ENCODE results near the gene PPHLN1.
"Not testable (repeated sequence)": the region's sequence is repeated elsewhere in the genome, so short reads cannot be mapped to it uniquely, and the experiment has no call there.

The PPHLN1 gene

DNA sequence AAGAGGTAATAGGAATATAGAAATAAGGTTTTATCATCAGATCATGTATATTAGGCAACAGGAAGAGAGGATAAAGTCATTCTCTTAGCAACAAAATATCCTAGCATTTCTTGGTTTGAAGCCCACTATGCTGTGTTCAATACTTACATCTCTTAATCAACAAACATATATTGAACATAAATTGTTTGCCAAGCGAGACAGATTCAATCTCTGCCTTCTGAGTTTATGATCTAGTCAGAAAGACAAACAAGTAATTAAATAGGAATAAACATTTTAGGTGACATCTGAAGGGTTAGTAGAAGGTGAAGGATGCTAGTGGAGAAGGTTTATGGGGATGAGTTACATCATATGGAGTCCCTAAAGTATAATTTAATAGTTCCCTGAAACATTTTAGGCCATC, 54.8 kb downstream of the PPHLN1 start:
- DNase-seq, result no peak

- no peak for DNase-seq
Measured at GRCh38 chr12:42382013-42382696, 56.2 kb downstream of the PPHLN1 start.

DNA sequence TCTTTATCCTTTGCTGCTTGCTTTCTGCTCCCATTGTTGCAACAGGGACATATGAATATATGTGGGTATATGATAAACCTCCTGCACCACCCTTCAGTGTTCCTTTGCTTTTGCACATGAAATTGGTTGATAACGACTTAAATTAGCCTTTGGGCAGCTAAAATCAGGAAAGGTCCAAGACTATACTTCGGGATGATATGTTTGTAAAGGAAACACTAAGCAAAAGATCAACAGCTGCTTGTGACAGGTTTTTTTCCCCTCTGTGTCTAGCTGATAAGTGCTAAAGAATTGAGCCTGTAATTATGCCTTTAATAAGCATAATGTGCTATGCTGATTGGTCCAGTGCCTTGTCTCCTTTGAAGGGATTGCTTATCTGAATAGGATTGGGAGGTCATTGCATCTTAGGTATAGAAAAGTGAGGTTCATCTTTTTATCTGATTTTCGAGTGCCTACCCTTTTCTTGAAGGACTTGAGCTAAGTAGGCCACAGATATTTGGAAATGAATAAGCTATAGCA, 59.4 kb downstream of the PPHLN1 start:
- DNase-seq, result no peak

DNA sequence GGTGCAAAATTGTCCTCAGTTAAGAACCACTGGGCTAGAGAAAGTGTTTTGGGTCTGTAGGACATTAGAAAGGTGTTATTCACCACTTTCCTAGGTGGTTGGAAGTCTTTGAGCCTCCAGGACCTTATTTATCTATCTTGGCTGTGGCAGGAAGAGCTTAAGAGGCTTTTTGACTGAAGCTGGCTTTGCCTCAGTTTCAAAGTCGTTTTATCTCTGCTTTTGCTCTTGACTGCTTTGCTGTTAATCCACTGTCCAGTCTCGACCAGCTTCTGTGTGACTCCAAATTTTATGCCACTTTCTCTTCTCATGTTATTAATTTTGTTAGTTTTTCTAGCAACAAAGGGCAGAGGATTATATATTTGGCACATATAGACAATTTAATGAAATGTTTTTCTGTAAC, 60.3 kb downstream of the PPHLN1 start:
- DNase-seq, result no peak

- not testable (repeated sequence) for DNase-seq
Measured at GRCh38 chr12:42388086-42388485, 62.1 kb downstream of the PPHLN1 start.

DNA sequence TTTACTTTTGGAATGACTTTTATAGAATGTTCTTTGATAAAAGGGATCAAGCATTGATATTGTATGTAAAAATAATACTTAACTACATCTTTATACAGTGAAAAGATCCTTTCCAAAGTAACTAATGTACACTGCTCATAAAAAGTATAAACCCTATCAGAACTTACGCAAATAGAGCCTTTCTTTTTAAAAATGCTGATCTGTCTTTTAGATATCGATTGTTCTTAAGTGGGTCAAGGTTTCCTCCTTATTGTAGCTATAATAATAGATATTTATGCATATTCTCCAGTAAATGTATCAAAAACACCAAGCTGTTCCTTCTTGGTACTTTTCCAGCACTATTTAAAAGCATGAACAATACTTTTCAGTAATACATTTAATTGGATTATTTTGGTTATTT, 68.5 kb downstream of the PPHLN1 start:
- no peak for DNase-seq

DNA sequence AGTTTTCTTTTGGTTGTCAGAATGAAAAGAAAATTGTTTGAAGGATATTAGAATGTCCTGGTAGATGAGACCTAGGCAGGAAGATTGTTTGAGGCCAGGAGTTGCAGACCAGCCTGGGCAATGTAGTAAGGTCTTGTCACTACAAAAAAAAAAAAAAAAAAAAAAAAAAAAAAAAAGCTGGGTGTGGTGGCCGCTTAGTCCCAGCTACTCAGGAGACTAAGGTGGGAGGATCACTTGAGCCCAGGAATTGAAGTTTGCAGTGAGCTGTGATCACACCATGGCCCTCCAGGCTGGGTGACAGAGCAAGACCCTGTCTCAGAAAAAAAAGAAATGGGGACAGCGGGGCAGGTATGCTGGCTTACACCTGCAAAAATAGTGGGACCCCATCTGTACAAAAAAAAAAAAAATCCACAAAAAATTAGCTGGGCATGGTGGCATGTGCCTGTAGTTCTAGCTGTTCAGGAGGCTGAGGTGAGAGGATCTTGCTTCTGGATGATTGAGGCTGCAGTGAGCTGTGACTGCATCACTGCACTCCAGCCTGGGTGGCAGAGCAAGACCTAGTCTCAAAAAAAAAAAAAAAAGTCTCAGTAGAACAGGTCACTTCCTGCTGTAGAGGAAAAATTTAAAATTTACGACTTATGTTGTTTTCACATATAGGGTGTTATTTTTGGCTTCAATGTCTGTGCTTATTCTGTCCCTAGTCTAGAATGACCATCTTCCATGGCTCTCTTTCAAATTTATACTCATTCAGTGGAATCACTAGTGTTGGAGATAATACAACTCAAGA, 70.7 kb downstream of the PPHLN1 start:
- no peak for DNase-seq

DNA sequence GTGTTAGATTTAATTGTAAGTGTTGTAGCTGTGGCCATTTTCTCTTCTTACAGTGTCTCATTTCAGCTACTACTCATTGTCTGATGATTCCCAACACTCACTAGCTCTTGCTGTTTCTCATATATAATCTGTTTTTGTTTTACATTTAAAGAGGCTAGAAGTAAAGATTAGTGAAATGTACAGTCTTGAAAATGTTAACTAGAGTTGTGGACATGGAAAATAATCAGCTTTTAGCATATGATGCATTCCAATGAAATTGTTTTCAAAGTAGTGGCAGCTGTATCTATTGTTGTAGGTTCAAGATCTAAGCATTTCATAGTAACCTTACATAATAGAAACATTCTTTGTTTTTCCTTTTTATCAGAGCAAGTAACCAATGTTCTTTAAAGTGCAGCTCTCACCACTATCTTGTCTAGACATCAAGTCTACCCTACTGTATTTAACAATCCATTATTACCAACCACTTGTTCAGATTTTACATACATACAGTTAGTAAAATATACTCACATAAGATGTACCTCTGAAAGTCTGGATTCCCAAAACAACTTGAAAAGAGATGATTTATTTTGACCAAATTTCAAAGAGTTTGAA, 76.9 kb downstream of the PPHLN1 start:
- no peak for DNase-seq

GRCh38 chr12:42407306-42407705, 81.3 kb downstream of the PPHLN1 start:
- DNase-seq, result no peak

DNA sequence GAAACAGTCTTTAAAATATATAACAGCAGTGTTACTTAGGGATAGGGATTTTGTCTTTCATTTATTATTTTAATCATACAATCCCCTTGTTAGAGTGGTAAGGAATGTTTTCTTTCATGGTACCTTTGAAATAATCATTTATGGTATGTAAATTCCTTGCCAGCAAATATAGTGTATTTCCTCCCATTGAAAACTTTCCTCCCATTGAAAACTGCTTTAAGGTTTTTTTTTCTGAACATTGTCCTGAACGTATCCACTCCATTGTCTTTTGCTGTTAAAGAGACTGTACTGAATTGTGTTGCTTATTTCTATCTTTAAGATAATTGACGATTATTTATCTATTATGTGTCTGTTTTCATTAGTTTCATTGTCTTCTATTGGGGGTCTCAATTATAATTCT, 83.5 kb downstream of the PPHLN1 start:
- no peak for DNase-seq

DNA sequence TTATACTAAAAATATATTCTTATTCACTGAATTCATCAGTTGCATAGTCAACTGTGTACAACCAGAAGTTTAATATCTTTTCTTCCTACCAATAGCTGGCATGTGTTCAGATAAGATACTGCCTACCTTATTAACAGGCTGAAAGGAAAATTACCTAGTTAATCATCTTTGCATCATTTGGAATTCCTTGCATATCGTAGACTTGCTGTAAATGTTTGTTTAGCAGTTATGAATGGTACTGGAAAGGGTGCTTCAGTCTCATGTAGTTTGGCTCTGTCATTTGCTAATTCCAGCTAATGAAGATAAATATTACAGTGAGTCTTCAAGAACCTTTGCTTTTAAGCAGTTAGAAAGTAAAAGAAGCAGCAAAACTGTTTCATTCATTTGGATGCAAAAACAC, 84.4 kb downstream of the PPHLN1 start:
- no peak for DNase-seq

- DNase-seq, result no peak
Measured at GRCh38 chr12:42420395-42420794, 94.4 kb downstream of the PPHLN1 start.

GRCh38 chr12:42421844-42422779, 96.1 kb downstream of the PPHLN1 start:
- no peak for DNase-seq

DNA sequence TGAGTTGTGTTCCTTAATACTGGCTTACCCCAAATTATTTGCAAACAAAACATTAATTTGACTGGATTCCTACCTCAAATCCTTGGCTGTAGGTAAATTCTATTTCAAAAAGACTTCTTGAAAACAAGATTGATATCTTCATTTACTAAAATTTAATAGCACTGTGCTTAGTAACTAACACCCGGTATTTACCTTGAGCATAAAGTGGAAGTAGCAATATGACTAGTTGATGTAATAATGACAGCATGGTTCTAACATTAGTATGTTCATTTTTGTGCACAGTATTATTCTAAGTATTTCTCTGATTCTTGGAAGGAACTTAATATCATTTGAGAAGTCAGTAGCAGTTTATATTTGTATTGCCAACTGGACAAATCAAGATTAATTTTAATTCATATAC, 96.8 kb downstream of the PPHLN1 start:
- DNase-seq, result no peak

DNA sequence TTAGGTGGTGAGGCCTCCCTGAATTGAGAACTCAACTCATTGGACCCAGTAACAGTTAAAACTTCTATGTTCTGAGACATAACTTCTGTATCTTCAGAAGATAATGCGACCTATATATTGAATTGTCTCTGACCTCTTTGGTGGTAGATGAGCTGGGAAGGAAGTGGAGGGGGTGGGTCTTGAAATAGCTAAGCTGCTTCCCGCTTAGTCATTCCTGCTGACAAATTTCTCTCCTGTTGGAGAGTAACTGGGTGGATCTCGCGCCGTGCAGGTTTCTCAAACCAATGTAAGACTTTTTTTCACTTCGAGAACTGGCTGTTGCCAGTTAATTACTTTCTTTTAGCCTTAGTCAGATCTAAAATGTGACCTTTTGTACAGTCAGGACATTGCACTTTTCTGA, 100.8 kb downstream of the PPHLN1 start:
- DNase-seq, result no peak

DNA sequence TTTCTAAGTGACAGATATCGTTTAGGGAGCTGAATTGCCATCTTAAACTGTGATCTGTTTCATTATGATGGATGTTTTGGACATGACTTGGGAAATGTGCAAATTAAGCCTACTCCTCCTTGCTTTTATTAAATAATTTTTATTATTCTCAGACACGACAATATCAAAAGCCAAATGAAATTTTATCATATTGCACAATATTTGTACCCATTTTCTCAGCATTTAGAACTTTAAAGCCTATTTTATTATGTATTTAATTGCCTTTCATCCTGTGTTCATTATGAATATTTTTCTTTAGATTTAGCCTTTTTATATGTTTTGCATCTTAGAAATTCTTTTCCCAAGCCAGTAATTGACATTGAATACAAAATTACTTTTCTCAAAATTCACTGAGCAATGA, 102.9 kb downstream of the PPHLN1 start:
- DNase-seq, result no peak

DNA sequence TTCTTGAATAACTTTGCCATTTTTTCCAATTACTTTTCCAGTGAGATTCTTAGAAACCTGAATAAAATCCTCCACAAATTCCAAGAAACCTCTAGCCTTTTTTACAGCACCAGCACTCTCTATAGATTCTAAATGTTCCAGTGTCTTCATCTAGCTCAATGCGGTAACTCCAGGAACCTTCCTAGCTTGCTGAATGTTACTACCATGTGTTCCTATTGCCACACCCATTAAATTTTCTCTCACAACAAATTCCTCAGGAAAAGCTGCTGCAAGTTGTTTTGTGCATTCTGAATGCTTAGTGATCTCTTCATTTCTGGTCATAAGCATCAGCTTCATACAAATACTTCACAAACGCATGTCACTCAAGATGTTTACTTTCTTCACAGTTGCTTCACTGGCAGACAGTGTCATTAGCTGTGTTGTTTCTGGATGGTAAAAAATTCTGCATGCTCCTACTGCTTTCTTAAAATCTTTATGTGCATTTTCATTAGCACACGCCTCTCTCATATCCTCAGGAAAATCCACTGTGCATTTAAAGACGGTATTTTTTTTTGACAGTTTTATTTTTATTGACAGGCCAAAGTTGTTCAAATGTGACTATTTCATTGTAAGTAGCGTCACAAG, 106.7 kb downstream of the PPHLN1 start:
- DNase-seq, result no peak

GRCh38 chr12:42440608-42441007, 114.6 kb downstream of the PPHLN1 start:
- DNase-seq, result no peak

DNA sequence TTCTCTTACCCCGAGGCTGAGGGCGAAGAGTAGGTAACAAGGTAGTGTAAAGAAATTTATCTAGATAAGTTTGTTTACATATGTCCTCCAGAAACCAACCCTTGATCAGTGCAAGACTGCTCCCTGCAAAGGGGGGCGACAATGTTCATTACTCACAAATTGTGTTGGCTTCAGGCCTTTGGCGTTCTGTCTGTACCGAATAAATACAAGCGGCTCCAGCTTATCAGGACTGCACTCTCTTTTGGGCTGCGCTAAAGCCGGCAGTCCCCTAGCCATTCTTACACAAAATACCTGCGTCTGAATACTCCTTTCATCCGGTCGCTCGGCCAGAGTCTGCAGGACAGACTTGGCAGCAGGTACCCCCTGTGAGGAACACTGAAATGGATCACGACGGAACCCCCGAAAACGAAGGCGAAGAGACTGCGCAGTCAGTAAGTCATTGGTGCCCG, 116.4 kb downstream of the PPHLN1 start:
- DNase-seq, result no peak

- no peak for DNase-seq
Measured at GRCh38 chr12:42442888-42443287, 116.9 kb downstream of the PPHLN1 start.

- no peak for DNase-seq
Measured at GRCh38 chr12:42444192-42444943, 118.4 kb downstream of the PPHLN1 start.

GRCh38 chr12:42445891-42446290, 119.9 kb downstream of the PPHLN1 start:
- DNase-seq, result no peak

Data from CD4-positive, alpha-beta T cell treated with Interferon alpha-2 for 1 hour (primary cell).